HUES48 (cell line): ENCODE data around the gene BCHE.

Experiments
- H3K27ac ChIP-seq: one replicate; pipeline ENCODE4 v1.7.0; 2013; ENCODE audit warnings: low read depth, low read length, inconsistent platforms
- H3K27me3 ChIP-seq: 2 replicates; pipeline ENCODE4 v1.6.1; 2013; ENCODE audit warnings: mild to moderate bottlenecking, low read length; ENCODE audit not compliant: control insufficient read depth, insufficient read depth
- H3K36me3 ChIP-seq: 2 replicates; pipeline ENCODE4 v1.6.1; 2013; ENCODE audit warnings: low read length; ENCODE audit not compliant: control insufficient read depth, insufficient read depth
- H3K4me1 ChIP-seq: 2 replicates; pipeline ENCODE4 v1.6.1; 2013; ENCODE audit warnings: mild to moderate bottlenecking, low read length; ENCODE audit not compliant: control insufficient read depth, insufficient read depth
- H3K4me3 ChIP-seq: 2 replicates; pipeline ENCODE4 v1.5.1; 2013; ENCODE audit warnings: mild to moderate bottlenecking, low read depth, low read length
- H3K9ac ChIP-seq: 2 replicates; pipeline ENCODE4 v1.6.1; 2013; ENCODE audit warnings: mild to moderate bottlenecking, low read depth, low read length, moderate library complexity
- H3K9me3 ChIP-seq: 2 replicates; pipeline ENCODE4 v1.6.1; 2013; ENCODE audit warnings: low read length; ENCODE audit not compliant: control insufficient read depth, insufficient read depth

The BCHE gene

DNA sequence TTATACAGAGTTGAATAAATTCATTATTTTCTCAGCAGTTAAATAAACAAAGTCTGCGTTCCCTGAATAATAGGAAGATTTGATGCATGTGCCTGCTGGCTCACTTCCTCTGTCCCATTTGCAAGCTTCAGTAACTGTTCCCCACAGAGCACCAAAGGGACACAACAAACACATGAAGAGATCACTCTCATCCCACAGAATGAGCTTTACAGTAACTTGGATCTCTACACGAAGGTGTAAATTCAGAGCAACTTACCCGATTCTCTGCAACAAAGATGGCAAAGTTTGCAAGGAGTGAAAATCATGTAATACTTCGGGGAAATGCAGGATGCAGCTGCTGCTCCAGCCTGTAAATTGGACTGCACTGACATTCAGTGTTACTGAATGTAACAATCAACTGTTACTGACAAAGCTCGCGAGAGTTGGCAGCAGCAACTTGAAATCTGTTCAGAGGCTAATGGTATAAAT is at the start of gene BCHE:
BCHE (minus strand) TSS at position 366 of the 468 bp plus-strand sequence. CDS start 6,390 bp downstream, outside the sequence.
- H3K27me3 ChIP-seq = no peaks in the 10 kb centered on the region
- H3K9me3 ChIP-seq = no peaks in the 10 kb centered on the region
- H3K9ac ChIP-seq = peak within 1 kb of the TSS; percentile 22; the same call in 1 of the 2 replicates
- H3K4me3 ChIP-seq = peak within 1 kb of the TSS; percentile 44
- peak within 1 kb of the TSS; percentile 71 for H3K27ac ChIP-seq
- H3K36me3 ChIP-seq = no peaks in the 10 kb centered on the region
- H3K4me1 ChIP-seq = peaks cover 10% of the 10 kb centered on the region

DNA sequence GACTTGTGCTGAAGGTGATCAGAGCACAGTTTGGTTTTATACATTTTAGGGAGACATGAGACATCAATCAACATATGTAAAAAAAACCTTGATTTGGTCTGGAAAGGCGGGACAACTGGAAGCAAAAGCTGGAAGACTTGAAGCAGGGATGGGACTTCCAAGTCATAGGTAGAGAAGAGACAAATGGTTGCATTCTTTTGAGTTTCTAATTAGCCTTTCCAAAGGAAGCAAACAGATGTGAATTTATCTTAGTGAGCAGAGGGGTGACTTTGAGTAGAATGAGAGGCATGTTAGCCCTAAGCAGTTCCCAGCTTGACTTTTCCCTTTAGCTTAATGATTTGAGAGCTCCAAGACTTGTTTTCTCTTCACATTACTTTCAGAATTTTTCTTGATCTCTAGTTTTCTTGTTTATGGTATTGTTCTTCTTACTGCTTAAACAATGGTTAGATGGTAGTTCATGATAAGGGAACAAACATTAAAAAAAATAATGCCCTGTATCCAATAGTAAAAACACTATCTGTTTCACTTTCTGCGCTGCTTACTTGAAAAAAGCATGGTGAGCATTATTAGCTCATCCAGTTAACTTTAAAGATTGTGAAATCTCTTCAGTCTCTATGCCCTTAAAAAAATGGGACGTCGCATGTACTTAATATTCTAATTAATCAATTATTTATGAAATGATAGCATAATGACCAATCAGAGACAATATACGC is 48.5 kb upstream of the BCHE start:
- Histone ChIP-seq H3K4me3 (no peak overlapping the region), H3K4me1 (peaks cover 29% of the 10 kb centered on the region), H3K9me3 (no peaks in the 10 kb centered on the region), H3K9ac (no peak overlapping the region), H3K36me3 (no peaks in the 10 kb centered on the region), H3K27me3 (no peaks in the 10 kb centered on the region), H3K27ac (no peak overlapping the region)

DNA sequence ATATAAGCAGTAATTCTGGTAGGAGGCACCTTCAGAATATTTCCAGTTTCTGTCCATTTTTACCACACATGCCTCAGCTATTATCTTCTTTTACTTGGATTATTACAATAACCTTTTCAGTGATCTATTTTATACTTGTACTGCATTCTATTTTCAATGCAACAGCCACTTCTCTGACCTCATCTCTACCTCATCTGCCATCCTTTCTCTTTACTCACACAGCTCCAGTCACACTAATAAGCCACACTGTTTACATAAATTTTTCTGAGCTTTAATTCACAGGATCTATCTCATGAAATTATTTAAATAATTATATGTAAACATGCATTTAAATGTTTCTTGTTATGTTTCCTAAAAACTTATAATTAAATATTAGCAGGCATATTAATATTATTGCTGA is 47.3 kb upstream of the BCHE start:
- Histone ChIP-seq H3K9me3 (no peaks in the 10 kb centered on the region), H3K27ac (no peak overlapping the region), H3K4me3 (no peak overlapping the region), H3K9ac (no peak overlapping the region), H3K4me1 (peaks cover 29% of the 10 kb centered on the region), H3K36me3 (no peaks in the 10 kb centered on the region), H3K27me3 (no peaks in the 10 kb centered on the region)

DNA sequence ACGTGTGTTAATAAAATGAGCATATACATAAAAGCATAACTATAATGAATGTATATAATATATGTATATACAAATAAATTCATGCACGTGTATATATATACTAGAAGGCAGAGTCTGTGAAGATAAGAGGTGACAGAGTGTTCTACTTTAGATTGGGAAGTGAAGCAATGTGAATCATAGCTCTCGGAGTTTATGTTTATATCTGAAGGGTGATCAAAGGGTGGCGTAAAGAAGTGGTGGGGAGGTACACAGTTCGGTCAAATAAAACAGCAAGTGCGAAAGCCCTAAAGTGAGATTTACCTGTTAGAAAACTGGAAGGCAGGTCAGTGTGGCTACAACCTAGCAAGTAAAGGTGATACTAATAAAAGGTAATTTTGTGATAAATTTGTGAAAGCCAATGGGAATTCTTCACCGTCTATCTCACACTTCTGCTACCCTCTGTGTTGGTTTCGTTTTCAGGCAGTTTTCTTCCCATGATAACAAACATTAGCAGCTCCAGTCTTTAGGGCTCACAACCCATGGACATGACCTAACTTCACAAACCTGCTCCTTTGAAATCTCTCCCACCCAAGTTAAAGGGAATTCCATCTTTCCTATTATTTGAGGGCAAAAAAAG is 46.7 kb upstream of the BCHE start:
- H3K4me3 ChIP-seq = no peak overlapping the region
- no peaks in the 10 kb centered on the region; the same call in 1 of the 2 replicates for H3K9me3 ChIP-seq
- H3K27me3 ChIP-seq = no peaks in the 10 kb centered on the region
- peaks cover 29% of the 10 kb centered on the region for H3K4me1 ChIP-seq
- H3K36me3 ChIP-seq = no peaks in the 10 kb centered on the region
- H3K9ac ChIP-seq = no peak overlapping the region
- H3K27ac ChIP-seq = no peak overlapping the region

DNA sequence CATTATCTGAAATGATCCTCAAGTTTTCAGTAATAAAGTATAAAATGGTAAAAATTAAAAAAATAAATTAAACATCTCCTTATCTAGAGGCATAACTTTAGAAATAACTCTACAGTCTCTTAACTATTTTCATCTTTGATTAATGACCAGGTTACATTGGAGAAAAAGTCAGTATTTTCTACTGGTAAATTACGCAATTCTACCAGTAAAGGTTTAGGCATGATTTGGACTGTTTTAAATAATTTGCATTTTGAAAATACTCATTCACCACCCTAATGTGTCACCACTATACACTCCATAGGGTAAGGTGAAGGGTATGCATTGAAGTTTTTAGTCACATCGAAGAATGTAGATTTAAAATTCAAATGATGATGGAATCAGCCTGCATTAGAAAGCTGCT is 45.9 kb upstream of the BCHE start:
- Histone ChIP-seq H3K4me1 (peaks cover 29% of the 10 kb centered on the region), H3K27ac (no peak overlapping the region), H3K4me3 (no peak overlapping the region), H3K36me3 (no peaks in the 10 kb centered on the region), H3K27me3 (no peaks in the 10 kb centered on the region), H3K9me3 (no peaks in the 10 kb centered on the region; the same call in 1 of the 2 replicates), H3K9ac (no peak overlapping the region)

DNA sequence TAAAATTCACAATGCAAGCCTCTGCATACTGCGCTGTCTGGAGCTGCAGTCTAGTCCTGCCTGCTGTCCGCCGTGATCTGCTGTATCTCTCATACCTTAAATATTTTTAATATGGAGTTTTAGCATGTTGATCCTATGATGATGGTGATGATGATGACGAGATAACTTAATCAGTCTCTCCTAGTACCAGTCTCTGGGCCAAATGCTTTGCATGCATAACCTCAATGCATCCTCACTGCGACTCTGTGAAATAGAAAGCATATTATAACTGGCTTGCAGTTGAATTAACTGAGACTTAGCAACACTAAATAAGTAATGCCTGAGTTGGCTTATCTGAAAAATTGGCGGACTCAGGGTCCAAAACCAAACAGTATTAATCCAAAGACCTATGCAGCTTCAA is 38.4 kb upstream of the BCHE start:
- Histone ChIP-seq H3K4me3 (no peak overlapping the region), H3K27ac (no peak overlapping the region), H3K9me3 (no peaks in the 10 kb centered on the region; the same call in 1 of the 2 replicates), H3K27me3 (no peaks in the 10 kb centered on the region), H3K4me1 (no peaks in the 10 kb centered on the region), H3K36me3 (no peaks in the 10 kb centered on the region), H3K9ac (no peak overlapping the region)

DNA sequence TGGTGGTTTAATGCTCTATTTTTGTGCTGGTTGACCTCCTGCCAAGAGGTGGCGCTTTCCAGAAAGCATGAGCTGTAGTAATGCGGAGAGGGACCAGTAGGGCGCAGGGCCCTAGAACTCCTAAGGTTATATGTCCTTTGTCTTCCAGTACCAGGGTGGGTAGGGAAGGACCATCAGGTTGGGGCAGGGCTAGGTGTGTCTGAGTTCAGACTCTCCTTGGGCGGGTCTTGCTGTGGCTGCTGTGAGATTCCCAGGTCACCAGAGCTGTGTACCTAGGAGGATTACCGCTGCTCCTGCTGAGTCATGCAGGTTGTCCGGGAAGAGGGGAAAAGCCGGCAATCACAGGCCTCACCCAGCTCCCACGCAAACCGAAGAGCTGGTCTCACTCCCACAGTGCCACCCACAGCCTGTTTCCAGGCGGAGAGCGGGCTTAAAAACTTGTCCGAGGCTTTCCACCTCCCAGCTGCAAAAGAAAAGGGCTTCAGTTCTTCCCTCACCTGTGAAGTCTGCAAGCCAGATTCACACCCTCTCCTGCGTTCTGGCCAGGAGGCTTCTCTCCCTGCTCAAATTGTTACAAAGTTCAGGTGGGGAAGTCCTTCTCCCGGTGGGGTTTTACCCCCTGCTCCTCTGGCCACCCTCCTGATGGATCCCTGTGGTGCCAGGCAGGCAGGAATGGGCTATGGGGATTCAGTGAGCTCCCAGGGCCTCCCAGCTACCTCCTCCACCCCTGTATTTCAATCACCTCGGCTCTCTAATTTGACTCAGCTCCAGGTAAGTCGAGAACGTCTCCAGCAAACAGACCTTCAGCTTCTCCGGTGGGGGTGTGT is 37.7 kb upstream of the BCHE start:
- H3K36me3 ChIP-seq = no peaks in the 10 kb centered on the region
- no peaks in the 10 kb centered on the region for H3K4me1 ChIP-seq
- H3K27me3 ChIP-seq = no peaks in the 10 kb centered on the region
- H3K4me3 ChIP-seq = no peak overlapping the region
- H3K27ac ChIP-seq = no peak overlapping the region
- H3K9me3 ChIP-seq = no peaks in the 10 kb centered on the region; the same call in 1 of the 2 replicates
- H3K9ac ChIP-seq = no peak overlapping the region

DNA sequence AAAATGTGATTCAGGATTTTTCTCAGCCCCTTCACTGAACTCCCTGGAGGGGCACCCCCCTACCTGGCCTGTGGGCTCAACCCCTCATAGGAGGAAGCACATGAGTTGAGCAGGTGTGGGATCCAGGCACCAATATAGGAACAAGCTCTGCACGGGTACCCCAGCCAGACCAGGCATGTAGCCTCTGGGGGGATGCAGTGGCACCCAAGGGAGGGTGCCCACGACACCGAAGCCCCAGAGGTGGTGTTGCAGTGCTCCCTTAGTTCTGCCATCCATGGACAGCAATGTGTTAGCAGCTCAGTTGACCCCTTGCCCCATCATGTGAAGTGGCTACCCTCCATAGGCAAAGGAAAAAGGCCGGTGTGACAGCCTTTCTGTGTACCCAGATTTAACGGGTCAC is 30.9 kb upstream of the BCHE start:
- no peaks in the 10 kb centered on the region for H3K9me3 ChIP-seq
- no peaks in the 10 kb centered on the region for H3K27me3 ChIP-seq
- no peak overlapping the region for H3K27ac ChIP-seq
- H3K36me3 ChIP-seq = no peaks in the 10 kb centered on the region
- no peaks in the 10 kb centered on the region for H3K4me1 ChIP-seq
- no peak overlapping the region for H3K9ac ChIP-seq
- H3K4me3 ChIP-seq = no peak overlapping the region

DNA sequence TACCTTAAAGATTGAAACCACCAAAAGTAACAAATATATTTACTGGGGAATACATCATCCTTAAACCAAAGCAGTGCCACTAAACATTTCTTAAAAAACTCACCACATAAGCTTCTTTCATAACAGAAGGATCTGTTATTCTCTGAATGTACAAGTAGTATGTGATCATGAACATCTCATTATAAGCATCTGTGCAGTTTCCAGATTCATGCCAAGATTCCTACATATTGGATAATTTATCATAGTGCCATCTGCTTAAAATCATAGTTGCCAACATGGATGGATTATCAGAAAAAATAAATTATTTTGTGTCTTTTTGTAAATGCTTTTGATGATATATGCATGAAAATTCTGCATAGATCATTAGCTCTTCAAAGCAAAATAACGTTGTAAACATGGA is 21.8 kb upstream of the BCHE start:
- H3K4me3 ChIP-seq = no peak overlapping the region
- no peaks in the 10 kb centered on the region for H3K9me3 ChIP-seq
- no peaks in the 10 kb centered on the region for H3K27me3 ChIP-seq
- no peaks in the 10 kb centered on the region for H3K4me1 ChIP-seq
- no peak overlapping the region for H3K9ac ChIP-seq
- H3K36me3 ChIP-seq = no peaks in the 10 kb centered on the region
- no peak overlapping the region for H3K27ac ChIP-seq

DNA sequence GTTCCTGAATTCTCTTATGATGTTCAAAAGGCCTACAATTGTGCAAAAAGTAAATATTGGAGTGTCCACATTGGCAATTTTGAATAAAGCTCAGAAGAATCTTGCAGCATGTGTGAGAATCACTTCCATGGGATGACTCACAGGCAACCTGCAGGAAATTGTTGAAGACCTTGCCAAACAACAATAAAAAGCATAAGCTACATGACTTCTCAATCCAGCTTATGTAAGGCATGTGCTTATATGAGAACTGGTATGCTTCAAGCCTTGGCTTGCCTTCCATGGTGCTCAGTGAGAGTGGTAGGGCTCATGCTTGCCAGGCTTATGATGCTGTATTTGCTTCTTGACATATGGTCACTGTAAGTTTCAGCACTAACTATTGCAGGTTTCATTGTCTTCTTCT is 18.4 kb upstream of the BCHE start:
- no peaks in the 10 kb centered on the region for H3K27me3 ChIP-seq
- H3K4me1 ChIP-seq = no peaks in the 10 kb centered on the region
- no peak overlapping the region for H3K9ac ChIP-seq
- no peak overlapping the region for H3K27ac ChIP-seq
- H3K4me3 ChIP-seq = no peak overlapping the region
- H3K36me3 ChIP-seq = no peaks in the 10 kb centered on the region
- no peaks in the 10 kb centered on the region for H3K9me3 ChIP-seq

DNA sequence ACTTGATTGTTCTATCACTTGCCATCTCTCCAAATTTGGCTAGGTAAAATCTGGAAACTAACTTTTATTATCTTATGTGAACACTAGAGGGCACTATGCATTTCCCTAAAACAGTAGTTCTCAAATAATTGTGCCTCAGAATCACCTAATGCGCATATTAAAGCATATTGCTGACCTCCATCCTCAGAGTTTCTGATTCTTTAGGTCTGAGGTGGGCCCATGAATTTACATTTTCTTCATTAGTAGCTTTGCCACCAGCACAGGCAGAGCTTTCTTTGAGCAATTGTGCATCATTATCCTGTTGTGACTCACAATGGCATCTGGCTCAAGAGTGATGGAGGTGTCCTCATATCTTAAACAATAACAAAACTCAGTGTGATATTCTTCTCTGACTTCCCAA is 17.5 kb upstream of the BCHE start:
- Histone ChIP-seq H3K27me3 (no peaks in the 10 kb centered on the region), H3K36me3 (no peaks in the 10 kb centered on the region), H3K9me3 (no peaks in the 10 kb centered on the region), H3K4me1 (no peaks in the 10 kb centered on the region), H3K27ac (no peak overlapping the region), H3K4me3 (no peak overlapping the region), H3K9ac (no peak overlapping the region)
